T follicular helper cell (primary cell): ENCODE results near the gene RARB.

Experiments
- DNase-seq: peaks from one replicate; pipeline ENCODE4 v3.0.0-alpha.2; 2020; ENCODE audit warnings: low read depth

RARB gene

GRCh38 chr3:25578059-25578458, 150.0 kb downstream of the RARB start:
- DNase-seq: no peak

- DNase-seq: no peak
These were observed 152.5 kb downstream of the RARB start for GRCh38 chr3:25580534-25580933.

GRCh38 chr3:25581335-25581734, 153.3 kb downstream of the RARB start:
- no peak for DNase-seq

- DNase-seq: no peak
These were observed 153.8 kb downstream of the RARB start for GRCh38 chr3:25581823-25582222.

- no peak for DNase-seq
These were observed 154.2 kb downstream of the RARB start for GRCh38 chr3:25582242-25582641.

- DNase-seq: no peak
These were observed 155.3 kb downstream of the RARB start for GRCh38 chr3:25583343-25583742.

GRCh38 chr3:25584011-25584789, 156.1 kb downstream of the RARB start:
- DNase-seq: no peak

- DNase-seq: no peak
These were observed 157.5 kb downstream of the RARB start for GRCh38 chr3:25585361-25586166.

- no peak for DNase-seq
These were observed 158.1 kb downstream of the RARB start for GRCh38 chr3:25586167-25586505.

- DNase-seq: no peak
These were observed 158.5 kb downstream of the RARB start for GRCh38 chr3:25586553-25586952.

- DNase-seq: no peak
These were observed 159.0 kb downstream of the RARB start for GRCh38 chr3:25587094-25587493.

- DNase-seq: no peak
These were observed 159.5 kb downstream of the RARB start for GRCh38 chr3:25587526-25587925.

GRCh38 chr3:25587975-25588374, 159.9 kb downstream of the RARB start:
- no peak for DNase-seq

GRCh38 chr3:25588441-25589103, 160.5 kb downstream of the RARB start:
- DNase-seq: no peak

GRCh38 chr3:25589104-25589782, 161.2 kb downstream of the RARB start:
- no peak for DNase-seq

- DNase-seq: no peak
These were observed 161.8 kb downstream of the RARB start for GRCh38 chr3:25589783-25590258.

GRCh38 chr3:25592510-25592968, 164.5 kb downstream of the RARB start:
- no peak for DNase-seq

- no peak for DNase-seq
These were observed 164.9 kb downstream of the RARB start for GRCh38 chr3:25593001-25593400.

GRCh38 chr3:25594007-25594502, 166.0 kb downstream of the RARB start:
- DNase-seq: no peak

GRCh38 chr3:25597535-25598101, 169.6 kb downstream of the RARB start:
- DNase-seq: no peak

- DNase-seq: no peak
These were observed 175.6 kb downstream of the RARB start for GRCh38 chr3:25603703-25604102.
